ENCODE results near the gene FAAP20. TPM values are rescaled to one million over a fixed set of nuclear protein-coding genes. Genes with fewer than 3 reads are reported as not detected.

FAAP20 gene
- total and polyA plus RNA-seq, 9 of the 15 experiments (the other 6 are each of a cell fraction or from before 2014, with no cell fraction given) = 0.58 to 143 (median 9.9) TPM

GRCh38 chr1:2205191-2205952, 10.8 kb upstream of the FAAP20 start (continued):
- TF ChIP-seq EHMT2 (IDR thresholded peaks at IDR 0.05) (no peak), CREB3L1 (IDR thresholded peaks at IDR 0.05; ENCODE audit: borderline replicate concordance, low read depth) (peak; percentile 81; the same call in 1 of the 2 replicates), L3MBTL2 (IDR thresholded peaks at IDR 0.05) (peak; percentile 99), GATAD2A (IDR thresholded peaks at IDR 0.05) (no peak), EZH2 (IDR thresholded peaks at IDR 0.05; ENCODE audit: borderline replicate concordance, low read depth, low read length) (no peak), CREB1 (IDR thresholded peaks at IDR 0.05) (no peak; the same call in 1 of the 2 replicates), CREB1 (CRISPR knock-in tag; IDR thresholded peaks at IDR 0.05) (peak; percentile 73), SAP30 (IDR thresholded peaks at IDR 0.05; ENCODE audit: borderline replicate concordance, insufficient read depth, low read depth, low read length, poor library complexity, severe bottlenecking) (peak; percentile 34), ZBTB7A (IDR thresholded peaks at IDR 0.05; ENCODE audit: borderline replicate concordance, control insufficient read depth, low read depth, low read length) (peak; percentile 84), FOS (IDR thresholded peaks at IDR 0.05; ENCODE audit: extremely low read depth, insufficient read length) (no peak), ZEB2 (IDR thresholded peaks at IDR 0.05) (no peak), ZNF253 (CRISPR knock-in tag; conservative IDR thresholded peaks at IDR 0.05) (no peak), ZNF699 (CRISPR knock-in tag; IDR thresholded peaks at IDR 0.05; ENCODE audit: insufficient replicate concordance) (no peak), ILF3 (IDR thresholded peaks at IDR 0.05; ENCODE audit: borderline replicate concordance) (no peak), FOXP1 (CRISPR knock-in tag; IDR thresholded peaks at IDR 0.05) (peak; percentile 84), SIN3A (IDR thresholded peaks at IDR 0.05; ENCODE audit: borderline replicate concordance in 2 of 2, control insufficient read depth in 1 of 2, low read depth in 2 of 2, low read length in 2 of 2) (no peak)
- TF ChIP-seq, protein P1, sequence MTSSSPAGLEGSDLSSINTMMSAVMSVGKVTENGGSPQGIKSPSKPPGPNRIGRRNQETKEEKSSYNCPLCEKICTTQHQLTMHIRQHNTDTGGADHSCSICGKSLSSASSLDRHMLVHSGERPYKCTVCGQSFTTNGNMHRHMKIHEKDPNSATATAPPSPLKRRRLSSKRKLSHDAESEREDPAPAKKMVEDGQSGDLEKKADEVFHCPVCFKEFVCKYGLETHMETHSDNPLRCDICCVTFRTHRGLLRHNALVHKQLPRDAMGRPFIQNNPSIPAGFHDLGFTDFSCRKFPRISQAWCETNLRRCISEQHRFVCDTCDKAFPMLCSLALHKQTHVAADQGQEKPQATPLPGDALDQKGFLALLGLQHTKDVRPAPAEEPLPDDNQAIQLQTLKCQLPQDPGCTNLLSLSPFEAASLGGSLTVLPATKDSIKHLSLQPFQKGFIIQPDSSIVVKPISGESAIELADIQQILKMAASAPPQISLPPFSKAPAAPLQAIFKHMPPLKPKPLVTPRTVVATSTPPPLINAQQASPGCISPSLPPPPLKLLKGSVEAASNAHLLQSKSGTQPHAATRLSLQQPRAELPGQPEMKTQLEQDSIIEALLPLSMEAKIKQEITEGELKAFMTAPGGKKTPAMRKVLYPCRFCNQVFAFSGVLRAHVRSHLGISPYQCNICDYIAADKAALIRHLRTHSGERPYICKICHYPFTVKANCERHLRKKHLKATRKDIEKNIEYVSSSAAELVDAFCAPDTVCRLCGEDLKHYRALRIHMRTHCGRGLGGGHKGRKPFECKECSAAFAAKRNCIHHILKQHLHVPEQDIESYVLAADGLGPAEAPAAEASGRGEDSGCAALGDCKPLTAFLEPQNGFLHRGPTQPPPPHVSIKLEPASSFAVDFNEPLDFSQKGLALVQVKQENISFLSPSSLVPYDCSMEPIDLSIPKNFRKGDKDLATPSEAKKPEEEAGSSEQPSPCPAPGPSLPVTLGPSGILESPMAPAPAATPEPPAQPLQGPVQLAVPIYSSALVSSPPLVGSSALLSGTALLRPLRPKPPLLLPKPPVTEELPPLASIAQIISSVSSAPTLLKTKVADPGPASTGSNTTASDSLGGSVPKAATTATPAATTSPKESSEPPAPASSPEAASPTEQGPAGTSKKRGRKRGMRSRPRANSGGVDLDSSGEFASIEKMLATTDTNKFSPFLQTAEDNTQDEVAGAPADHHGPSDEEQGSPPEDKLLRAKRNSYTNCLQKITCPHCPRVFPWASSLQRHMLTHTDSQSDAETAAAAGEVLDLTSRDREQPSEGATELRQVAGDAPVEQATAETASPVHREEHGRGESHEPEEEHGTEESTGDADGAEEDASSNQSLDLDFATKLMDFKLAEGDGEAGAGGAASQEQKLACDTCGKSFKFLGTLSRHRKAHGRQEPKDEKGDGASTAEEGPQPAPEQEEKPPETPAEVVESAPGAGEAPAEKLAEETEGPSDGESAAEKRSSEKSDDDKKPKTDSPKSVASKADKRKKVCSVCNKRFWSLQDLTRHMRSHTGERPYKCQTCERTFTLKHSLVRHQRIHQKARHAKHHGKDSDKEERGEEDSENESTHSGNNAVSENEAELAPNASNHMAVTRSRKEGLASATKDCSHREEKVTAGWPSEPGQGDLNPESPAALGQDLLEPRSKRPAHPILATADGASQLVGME (CRISPR knock-in tag; IDR thresholded peaks at IDR 0.05) = no peak
- TF ChIP-seq, protein P2, sequence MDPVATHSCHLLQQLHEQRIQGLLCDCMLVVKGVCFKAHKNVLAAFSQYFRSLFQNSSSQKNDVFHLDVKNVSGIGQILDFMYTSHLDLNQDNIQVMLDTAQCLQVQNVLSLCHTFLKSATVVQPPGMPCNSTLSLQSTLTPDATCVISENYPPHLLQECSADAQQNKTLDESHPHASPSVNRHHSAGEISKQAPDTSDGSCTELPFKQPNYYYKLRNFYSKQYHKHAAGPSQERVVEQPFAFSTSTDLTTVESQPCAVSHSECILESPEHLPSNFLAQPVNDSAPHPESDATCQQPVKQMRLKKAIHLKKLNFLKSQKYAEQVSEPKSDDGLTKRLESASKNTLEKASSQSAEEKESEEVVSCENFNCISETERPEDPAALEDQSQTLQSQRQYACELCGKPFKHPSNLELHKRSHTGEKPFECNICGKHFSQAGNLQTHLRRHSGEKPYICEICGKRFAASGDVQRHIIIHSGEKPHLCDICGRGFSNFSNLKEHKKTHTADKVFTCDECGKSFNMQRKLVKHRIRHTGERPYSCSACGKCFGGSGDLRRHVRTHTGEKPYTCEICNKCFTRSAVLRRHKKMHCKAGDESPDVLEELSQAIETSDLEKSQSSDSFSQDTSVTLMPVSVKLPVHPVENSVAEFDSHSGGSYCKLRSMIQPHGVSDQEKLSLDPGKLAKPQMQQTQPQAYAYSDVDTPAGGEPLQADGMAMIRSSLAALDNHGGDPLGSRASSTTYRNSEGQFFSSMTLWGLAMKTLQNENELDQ (CRISPR knock-in tag; IDR thresholded peaks at IDR 0.05; ENCODE audit: borderline replicate concordance) = 0 out of 2 replicates have a peak, but pooled peaks have one; percentile 60
